DND-41 (cell line): ENCODE measurements around the gene TMEM132C.

Experiments used
- EZH2 ChIP-seq: IDR thresholded peaks from 3 replicates; pipeline ENCODE4 v1.6.1; 2012; ENCODE audit warnings: borderline replicate concordance, low read depth, mild to moderate bottlenecking, moderate library complexity, low read length, inconsistent platforms; ENCODE audit not compliant: severe bottlenecking
- TF ChIP-seq, protein P1 (sequence below): IDR thresholded peaks from 2 replicates; pipeline ENCODE4 v1.5.1; 2012; ENCODE audit warnings: borderline replicate concordance, low read length, moderate library complexity, mild to moderate bottlenecking; ENCODE audit not compliant: poor library complexity, severe bottlenecking; ENCODE audit errors: extremely low read depth

- TF ChIP-seq, protein P1, sequence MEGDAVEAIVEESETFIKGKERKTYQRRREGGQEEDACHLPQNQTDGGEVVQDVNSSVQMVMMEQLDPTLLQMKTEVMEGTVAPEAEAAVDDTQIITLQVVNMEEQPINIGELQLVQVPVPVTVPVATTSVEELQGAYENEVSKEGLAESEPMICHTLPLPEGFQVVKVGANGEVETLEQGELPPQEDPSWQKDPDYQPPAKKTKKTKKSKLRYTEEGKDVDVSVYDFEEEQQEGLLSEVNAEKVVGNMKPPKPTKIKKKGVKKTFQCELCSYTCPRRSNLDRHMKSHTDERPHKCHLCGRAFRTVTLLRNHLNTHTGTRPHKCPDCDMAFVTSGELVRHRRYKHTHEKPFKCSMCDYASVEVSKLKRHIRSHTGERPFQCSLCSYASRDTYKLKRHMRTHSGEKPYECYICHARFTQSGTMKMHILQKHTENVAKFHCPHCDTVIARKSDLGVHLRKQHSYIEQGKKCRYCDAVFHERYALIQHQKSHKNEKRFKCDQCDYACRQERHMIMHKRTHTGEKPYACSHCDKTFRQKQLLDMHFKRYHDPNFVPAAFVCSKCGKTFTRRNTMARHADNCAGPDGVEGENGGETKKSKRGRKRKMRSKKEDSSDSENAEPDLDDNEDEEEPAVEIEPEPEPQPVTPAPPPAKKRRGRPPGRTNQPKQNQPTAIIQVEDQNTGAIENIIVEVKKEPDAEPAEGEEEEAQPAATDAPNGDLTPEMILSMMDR = no peak
- no peak for TF ChIP-seq EZH2
Observed at GRCh38 chr12:128328961-128329360, 62.0 kb downstream of the TMEM132C start.
